Effector CD8-positive, alpha-beta T cell (primary cell): ENCODE data around the gene CMAS.
"Not testable (repeated sequence)": the region's sequence is repeated elsewhere in the genome, so short reads cannot be mapped to it uniquely, and the experiment has no call there.

Experiments used
- DNase-seq: peaks from one replicate; lab custom pipeline; 2025; lab: John Stamatoyannopoulos, UW
- total RNA-seq, 4 experiments: gene quantifications; one replicate each; lab custom pipeline; 2026; lab: John Stamatoyannopoulos, UW

Gene CMAS
- total RNA-seq: 13.9 to 21.2 (median 17.8) reads per million in 4 experiments

DNA sequence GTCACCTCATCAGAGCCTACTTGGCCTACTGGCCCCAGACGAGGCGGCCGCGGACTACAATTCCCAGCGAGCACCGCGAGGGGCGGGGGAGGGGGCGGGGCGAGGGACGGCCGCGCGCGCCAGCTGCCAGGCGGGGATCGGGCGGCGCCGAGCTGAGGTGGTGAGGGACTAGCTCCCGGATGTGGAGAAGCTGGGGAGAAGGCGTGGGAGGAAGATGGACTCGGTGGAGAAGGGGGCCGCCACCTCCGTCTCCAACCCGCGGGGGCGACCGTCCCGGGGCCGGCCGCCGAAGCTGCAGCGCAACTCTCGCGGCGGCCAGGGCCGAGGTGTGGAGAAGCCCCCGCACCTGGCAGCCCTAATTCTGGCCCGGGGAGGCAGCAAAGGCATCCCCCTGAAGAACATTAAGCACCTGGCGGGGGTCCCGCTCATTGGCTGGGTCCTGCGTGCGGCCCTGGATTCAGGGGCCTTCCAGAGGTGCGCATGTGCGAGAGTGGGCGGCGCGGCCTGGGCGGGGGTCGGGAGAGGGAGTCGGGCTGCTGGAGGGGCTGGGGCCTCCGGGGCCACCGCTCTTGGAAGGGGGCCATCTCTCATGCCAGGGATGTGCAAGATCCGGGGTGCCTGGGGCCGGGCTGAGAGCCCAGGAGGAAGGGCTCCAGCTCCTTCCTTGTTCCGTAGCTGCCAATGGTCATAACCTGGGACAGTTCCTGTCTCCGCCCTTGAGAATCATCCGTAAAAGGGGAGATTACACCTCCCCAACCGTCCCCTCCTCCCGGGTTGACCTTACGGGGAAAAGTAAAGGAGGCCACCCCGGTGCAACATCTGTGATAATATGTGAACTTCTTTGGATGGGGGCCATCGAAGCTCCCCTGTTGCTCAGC lies at the start of gene CMAS:
CMAS (plus strand) TSS at position 129 of the 878 bp plus-strand sequence; CDS start at position 215, 86 bp downstream.
- peak; percentile 71 for DNase-seq

DNA sequence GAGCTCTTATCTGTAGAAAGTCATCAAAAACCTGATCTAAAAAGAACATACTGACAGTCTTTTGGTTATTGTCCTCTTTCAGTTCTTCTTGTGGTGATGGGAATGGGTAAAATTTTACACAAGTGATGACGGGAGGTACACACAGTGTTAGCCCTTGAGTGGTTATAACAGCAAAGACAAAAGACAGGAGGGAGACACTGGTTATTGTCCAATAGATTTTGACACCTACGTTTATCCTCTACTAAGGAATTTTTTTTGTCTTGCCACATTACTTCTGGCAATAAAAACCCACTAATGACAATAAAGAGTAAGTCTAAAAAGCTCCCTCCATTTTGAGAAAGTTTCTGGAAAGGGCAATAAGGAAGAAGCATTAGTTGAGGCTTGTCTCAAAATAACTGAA lies 47.7 kb upstream of the CMAS start:
- DNase-seq: no peak

DNA sequence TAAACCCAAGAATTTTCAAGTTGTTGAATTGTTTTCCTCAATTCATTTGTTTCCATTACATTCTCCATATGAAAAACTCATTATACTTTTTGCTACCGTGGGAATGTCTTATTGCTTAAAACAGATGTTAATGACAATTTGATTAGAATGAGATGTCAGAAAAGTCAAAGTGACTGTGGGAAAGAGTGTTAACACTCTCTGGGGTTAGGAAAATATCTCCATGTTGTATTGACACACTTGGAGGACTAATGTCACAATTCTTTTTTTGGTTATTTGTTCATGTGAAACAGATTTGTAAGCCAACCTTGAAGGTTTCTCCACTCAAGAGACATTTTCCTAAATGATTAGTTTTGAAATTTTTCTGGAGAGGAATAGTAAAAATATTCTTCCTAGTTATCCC lies 47.2 kb upstream of the CMAS start:
- no peak for DNase-seq

DNA sequence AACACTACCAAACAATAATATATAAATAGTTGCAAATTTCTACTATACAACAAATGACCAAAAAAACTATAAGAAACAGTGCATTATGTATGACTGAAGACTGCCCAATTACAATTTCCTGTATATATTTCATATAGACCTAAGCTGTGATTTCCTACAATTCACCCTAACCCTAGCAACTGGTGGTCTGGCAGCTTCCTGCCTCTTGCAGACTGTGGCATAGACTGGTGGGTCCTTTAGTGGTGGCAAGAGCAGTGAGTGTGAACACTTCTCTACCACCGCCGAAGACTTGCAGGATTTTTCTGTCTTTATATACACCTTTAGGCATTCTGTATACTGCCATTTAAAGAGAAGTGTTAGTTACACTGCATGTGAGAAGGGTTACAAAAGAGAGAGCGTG lies 43.6 kb upstream of the CMAS start:
- no peak for DNase-seq

DNA sequence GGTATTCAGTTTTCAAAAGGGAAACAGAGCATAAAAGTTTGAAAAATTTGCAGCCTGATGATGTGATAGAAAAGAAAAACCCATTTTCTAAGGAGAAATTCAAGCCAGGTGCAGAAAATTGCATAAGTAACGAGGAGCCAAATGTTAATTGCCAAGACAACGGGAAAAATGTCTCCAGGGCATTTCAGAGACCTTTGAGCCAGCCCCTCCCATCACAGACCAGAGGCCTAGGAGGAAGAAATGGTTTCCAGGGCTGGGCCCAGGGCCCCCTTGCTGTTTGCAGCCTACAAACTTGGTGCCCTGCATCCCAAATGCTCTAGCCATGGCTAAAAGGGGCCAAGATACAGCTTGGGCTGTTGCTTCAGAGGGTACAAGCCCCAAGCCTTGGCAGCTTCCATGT lies 38.2 kb upstream of the CMAS start:
- DNase-seq: not testable (repeated sequence)

DNA sequence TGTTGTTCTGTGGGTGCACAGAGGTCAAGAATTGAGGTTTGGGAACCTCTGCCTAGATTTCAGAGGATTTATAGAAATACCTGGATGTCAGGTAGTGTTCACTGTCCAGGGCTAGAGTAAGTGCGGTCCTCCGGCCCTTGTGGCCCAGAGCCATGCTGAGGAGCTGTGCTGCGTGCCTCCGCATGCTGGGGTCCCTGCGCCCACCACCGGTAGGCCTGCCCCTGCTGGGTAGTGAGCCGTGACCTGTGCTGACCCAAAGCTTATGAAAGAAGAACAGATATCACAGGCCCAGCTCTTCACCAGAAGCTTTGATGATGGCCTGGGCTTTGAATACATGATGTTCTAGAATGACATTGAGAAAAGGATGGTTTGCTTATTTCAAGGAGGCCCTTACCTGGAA lies 37.8 kb upstream of the CMAS start:
- DNase-seq: no peak

DNA sequence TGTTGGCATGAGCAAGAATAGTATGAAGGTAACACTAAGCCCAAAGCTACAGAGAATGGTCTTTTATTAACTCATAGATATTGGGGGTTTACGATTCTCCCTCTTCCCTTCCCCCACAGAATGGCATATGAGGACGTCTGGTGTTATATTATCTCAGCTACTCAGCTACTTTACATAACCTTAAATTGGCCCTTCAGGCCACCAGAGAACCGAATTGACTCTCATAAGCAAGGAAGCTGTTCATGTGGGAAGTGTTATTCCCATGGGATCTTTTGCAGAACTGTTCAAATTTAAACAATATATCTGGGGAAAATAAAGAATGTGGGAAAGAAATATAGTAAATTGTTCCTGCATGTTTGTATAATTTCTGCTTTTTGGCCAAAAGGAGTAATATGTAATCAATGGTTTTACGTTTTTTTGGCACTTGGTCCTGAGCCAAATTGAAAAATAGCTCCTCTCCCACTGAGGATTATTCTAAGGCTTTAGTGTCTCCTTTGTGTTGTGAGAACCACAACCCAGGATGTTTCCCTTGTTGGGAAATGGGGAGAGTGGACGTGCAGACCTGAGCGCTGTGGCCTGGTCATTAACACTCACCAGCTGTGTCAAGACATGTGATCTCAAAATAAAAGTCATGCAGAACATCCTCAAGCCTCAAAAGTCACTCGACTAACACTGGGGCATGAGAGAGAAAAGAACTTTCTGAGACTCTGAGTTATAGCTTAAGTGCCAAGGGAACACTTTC lies 31.8 kb upstream of the CMAS start:
- no peak for DNase-seq

DNA sequence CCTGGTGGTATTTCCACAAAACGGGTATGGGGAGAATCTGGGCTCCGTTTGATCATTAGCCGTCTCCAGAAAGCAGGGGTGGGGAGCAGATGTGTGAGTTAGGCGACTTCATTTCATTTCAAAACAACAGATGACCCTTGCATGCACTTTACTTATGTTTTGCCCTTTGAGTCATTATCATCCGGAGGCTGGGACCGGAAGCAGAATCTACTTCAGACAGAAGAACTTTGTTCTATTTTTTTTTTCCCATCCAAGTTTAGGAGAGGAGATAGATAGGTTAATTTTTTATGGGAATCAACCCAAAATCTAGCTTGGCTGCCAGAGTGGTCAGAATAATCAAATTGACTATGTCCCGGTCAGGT lies 31.3 kb upstream of the CMAS start:
- no peak for DNase-seq

DNA sequence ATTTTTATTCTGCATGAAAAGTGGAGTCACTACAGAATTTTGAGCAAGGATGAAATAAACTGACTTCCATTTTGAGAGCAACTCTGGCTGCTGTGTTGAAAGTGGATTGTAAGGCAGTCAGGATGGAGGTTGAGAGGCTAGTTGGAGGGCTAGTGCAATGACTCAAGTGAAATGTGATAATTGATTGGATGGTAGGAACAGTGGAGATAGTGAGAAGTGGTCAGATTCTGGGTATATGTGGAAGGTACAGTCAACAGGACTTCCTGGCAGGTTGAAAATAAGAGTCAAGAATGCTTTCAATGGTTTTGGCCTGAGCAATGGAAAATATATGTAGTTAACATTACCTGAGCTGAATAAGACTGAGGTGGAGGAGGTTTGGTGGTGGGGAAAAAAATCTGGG lies 29.0 kb upstream of the CMAS start:
- DNase-seq: no peak

DNA sequence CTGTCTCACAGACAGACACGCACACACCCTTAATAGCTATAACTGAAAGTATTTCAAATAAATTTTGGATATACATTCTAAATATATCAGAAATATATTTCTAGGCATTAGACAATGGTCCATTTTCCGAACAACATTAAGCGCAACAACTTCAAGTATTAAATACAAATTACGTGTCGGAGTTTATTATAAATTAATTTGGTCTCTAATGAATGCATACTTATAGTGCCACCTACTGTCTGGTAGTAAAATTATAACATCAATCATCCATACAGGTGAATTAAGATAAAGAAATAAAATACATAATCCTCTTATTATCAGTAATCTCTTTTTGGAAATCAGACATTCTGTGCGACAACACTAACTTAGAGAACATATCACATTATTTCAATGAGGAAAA lies 27.2 kb upstream of the CMAS start:
- no peak for DNase-seq

DNA sequence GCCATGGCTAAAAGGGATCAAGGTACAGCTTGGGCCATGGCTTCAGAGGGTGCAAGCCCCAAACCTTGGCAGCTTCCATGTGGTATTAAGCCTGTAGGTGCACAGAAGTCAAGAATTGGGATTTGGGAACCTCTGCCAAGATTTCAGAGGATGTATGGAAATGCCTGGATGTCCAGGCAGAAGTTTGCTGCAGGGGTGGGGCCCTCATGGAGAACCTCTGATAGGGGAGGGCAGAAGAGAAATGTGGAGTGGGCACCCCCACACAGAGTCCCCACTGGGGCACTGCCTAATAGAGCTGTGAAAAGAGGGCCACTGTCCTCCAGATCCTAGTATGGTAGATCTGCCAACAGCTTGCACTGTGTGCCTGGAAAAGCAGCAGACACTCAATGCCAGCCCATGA lies 22.5 kb upstream of the CMAS start:
- not testable (repeated sequence) for DNase-seq

DNA sequence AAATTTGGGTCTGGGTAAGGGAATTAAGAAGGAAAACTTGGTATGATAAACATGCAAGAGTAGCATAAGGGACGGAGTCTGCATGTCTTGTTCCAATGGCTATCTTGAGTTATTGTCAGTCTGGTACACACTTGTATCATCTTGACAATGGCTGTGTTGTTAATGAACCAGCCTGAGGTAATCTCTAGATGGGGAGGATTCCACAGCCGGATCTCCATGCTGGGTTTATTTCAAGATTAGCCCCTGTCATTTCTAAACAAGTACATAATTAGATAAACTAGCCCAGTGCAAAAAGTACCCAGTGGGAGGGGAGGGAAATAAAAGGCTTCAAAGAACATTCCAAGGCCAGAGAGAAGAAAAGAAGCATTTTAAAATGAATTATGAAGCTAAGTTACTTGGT lies 16.5 kb upstream of the CMAS start:
- DNase-seq: no peak

DNA sequence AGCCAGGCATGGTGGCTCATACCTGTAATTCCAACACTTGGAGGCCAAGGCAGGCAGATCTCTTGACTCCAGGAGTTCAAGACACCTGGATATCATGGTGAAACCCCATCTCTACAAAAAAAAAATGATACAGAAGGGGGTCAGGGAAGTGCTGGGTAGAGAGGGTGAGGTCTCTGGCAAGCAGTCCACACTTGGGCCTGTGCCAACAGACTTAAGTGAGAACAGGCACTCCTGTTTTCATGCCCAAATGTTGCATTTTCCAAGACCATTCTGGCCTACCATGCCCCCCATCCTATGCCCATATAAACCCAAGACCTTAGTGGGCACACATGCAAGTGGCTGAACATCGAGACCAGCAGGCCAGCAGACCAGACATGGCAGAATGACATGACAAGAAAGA lies 16.0 kb upstream of the CMAS start:
- DNase-seq: no peak

DNA sequence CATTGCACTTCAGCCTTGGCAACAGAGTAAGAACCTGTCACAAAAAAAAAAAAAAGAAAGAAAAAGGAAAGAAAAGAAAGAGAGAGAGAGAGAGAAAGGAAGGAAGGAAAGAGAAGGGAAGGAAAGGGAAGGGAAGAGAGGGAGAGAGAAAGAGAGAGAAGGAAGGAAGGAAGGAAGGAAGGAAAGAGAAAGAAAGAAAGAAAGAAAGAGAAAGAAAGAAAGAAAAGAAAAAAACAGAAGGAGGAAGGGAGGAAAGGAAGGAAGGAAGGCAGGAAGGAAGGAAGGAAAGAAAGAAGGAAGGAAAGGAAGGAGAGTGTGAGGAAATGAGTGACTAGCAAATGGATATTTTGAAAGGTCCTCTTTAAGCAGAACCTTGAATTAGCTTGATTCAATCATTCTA lies 13.3 kb upstream of the CMAS start:
- no peak for DNase-seq

DNA sequence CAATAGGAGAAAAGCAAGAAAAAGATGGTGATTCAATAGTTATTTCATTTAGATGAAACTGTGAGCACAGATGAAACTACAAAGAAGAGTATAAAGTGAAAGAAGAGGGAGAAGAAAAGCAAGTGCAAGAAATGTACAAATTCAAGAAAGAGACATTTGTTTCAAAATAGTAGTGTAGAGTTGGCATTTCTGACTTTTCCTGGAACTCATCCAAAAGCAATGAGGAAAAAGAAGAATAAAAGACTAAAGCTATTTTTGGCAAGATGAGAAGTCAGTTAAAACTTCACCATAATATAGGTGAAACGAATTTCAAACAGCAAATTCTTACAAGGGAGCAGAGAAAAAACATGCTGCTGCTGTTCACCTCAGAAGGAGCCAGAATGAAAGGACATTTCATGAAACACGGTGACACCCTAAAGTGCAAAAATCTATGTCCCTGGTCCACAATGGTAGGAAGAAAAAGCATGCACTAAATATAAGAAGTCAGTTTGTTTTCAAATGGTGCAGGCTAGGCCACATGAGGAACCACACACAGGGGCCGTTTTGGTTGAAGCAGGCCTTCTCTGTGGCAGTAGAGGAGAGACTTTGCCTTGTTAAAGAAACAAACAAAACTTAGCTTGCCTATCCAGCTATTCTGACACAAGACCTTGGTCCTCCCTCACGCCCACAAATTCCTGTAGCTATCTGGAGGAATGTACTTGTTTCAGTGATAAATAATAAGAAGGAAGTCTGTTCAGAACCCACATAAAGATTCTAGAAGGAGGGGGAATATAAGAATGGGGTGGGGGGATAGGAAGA lies 11.1 kb upstream of the CMAS start:
- no peak for DNase-seq

DNA sequence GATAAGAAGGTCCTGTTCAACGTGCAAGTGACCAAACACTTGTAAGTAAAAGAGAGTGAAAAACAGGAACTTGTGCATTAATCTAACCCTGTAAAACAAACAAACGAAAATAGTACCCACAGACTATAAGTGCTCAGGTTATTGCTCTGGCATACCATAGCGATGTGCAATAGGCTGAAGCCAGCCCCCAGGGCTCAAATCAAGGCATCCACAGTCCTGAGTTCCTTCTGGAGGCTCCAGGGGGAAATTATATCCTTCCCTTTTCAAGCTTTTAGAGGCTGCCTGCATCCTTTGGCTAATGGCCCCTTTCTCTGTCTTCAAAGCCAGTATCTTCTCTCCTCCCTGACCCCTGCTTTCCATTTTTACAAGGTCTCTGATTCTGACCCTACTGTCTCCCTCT lies 8.1 kb upstream of the CMAS start:
- DNase-seq: no peak

DNA sequence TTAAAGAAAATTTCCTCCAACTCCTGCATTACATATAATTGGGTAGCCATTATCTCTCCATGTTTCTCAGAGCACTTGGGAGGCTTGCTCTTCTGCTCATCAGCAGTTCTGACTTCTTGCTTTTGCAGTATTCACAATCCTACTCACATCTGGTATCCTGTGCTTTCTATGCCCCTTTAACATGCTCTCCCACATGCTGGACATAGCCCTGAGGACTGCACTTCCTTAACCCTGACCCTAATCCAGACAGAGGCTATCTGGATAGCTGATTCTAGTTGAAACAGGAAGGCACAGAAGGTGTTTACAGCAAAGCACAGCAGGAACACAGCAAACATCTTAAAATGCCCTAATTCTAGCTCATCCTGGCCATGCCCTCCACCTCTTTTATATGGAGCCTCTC lies 7.3 kb upstream of the CMAS start:
- DNase-seq: no peak

DNA sequence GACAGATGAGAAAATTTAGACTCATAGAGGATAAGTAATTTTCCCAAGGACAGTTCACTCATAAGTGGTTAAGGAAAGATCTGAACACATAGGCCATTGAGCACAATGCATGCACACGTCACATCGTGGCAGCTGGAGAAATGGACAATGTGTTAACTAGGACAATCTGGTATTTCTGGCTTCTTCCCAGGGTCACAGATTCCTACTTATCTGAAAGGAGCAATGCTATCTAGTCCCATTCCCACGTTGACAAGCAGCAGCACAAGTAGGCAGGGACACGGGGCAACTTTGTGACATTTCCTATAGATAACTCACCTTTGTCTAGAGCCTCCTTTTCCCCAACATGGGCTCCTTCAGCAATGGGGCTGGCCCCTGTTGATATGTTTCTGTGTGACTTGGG lies 6.7 kb upstream of the CMAS start:
- DNase-seq: no peak

DNA sequence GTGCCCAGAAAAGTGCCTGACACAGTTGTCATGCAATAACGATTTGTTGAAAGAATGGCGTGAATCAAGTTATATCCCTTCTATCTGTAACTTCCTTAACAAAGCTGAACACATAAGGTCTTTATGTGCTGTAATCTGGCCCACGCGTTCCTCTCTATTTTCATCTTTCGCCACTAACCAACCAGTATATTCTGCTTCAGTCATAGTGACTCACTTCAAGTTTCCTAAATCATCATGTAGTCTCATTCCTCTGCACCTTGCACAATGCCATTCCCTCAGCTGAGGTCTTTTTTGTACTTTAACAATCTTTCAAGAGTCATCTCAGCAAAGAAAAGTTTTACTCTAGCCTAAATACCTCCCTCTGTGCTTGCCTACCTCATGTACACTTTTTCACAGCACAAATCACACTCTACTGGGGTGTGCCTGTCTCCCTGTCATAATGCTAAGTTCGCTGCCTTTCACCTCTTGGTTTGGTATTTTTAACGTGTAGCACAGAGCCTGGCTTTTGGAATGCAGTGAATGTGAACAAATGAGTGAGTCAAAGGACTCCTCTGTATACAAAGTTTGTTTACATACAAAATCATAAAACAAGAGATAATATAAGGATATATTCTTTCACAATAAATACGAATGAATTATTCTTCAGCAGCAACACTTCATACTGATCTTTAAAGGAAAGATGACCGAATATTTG lies 2.9 kb upstream of the CMAS start:
- no peak for DNase-seq

DNA sequence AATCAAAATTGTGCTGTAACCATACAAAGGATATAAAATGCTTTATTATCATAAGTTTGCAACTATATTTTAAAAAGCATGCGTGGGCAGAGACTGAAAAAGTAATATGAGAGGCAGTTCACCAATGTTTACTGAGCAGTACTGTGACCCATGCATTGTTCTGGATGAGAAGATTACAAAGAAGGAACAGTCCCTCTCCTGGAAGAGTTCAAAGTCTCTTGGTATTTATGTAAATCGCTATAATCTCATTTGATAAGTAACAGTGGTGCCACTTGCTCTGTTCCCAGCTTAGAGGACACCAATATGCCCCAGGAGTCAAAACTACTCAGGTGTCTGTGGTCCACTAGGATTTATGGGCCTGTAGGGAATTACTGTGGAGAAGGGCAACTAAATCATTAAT lies 2.1 kb upstream of the CMAS start:
- DNase-seq: no peak

DNA sequence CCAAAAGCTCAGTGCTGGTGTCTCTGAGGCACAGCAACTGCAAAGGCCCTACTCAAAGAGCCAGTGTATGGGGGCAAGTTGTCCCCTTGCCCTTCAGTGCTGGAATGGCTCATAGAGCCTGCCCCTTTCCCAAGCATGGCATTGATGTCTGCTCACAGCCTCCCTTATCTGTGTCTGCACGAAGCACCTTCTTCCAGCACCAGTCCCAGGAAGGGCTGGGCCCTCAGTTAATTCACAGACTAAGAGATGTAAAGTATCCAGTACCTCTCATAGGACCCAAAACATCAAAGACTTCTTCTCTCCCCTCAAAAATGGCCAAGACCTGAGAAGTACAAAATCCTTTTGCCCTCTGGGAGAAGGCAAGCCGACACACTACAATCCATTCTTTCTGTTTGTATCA lies 1.6 kb upstream of the CMAS start:
- DNase-seq: no peak

DNA sequence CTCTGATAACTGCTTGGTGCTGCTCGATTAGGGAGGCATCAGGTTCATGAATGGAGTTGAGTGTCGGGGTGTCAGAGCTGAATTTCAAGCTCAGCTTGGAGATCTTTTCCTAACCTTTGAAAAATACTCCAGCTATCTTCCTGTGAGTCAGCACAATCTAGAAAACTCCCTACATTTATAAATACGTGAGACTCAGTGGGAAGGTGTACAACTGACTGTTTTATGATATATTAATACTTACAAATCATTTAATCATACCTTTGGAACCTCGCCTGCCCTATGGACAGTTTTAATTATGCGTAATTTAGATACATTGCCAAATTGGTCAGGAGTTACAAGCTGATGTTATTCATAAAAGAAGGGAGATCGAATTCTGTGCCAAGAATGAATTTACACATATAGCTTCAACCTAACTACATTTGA lies 961 bp downstream of the CMAS start:
- no peak for DNase-seq
